Choroid plexus epithelial cell (primary cell): ENCODE data around the gene CDON.

Experiments used
- DNase-seq: peaks from one replicate; pipeline ENCODE4 v3.0.0-alpha.2; 2010; ENCODE audit warnings: low read depth
- H3K4me3 ChIP-seq: 2 replicates; pipeline ENCODE4 v1.5.1; 2011; ENCODE audit warnings: low read depth, mild to moderate bottlenecking, control low read depth, low read length, moderate library complexity
- TF ChIP-seq, protein P1 (sequence below): conservative IDR thresholded peaks from 2 replicates; pipeline ENCODE4 v1.5.1; 2011; ENCODE audit warnings: low read depth, mild to moderate bottlenecking, control low read depth, inconsistent platforms, low read length, moderate library complexity

CDON gene

GRCh38 chr11:125949271-125950177 is 113.1 kb downstream of the CDON start:
- no peak overlapping the region for H3K4me3 ChIP-seq
- no peak for DNase-seq
- TF ChIP-seq, protein P1, sequence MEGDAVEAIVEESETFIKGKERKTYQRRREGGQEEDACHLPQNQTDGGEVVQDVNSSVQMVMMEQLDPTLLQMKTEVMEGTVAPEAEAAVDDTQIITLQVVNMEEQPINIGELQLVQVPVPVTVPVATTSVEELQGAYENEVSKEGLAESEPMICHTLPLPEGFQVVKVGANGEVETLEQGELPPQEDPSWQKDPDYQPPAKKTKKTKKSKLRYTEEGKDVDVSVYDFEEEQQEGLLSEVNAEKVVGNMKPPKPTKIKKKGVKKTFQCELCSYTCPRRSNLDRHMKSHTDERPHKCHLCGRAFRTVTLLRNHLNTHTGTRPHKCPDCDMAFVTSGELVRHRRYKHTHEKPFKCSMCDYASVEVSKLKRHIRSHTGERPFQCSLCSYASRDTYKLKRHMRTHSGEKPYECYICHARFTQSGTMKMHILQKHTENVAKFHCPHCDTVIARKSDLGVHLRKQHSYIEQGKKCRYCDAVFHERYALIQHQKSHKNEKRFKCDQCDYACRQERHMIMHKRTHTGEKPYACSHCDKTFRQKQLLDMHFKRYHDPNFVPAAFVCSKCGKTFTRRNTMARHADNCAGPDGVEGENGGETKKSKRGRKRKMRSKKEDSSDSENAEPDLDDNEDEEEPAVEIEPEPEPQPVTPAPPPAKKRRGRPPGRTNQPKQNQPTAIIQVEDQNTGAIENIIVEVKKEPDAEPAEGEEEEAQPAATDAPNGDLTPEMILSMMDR = no peak

DNA sequence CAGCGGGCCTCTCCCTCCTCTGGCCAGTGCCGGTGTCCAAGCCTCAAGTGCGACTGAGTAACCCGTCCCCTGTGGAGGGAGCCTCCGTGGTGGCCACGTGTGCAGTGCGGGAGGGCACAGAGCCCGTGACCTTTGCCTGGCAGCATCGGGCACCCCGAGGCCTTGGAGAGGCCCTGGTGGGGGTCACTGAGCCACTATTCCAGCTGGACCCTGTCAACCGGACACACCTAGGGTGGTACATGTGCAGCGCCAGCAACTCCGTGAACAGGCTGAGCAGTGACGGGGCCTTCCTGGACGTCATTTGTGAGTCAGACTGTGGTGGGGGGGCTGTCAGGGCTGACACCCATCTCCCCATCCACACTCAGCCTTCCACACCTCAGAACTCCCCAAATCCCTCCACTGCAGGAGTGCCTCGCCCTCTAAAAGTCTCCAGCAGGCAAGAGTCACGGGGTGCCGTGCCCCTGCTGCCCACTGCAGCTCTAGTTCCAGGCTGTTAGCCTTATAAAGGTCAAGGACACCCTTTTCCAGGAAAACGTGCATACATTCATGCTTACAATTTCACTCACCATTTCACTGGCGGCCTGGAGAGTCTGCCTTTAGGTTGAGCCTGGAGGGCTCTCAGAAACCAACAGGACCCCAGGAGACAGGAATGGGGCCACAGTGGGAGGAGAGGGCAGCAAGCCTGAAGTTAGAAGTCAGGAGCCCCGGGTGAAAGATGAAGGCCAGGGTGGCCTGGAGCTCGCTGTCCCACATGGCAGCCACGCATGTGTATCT is 114.2 kb downstream of the CDON start:
- DNase-seq = no peak
- H3K4me3 ChIP-seq = no peak overlapping the region
- TF ChIP-seq, protein P1 = no peak

- no peak for DNase-seq
- TF ChIP-seq, protein P1 = no peak
- no peak overlapping the region for H3K4me3 ChIP-seq
These were observed 115.0 kb downstream of the CDON start for GRCh38 chr11:125947419-125948277.

DNA sequence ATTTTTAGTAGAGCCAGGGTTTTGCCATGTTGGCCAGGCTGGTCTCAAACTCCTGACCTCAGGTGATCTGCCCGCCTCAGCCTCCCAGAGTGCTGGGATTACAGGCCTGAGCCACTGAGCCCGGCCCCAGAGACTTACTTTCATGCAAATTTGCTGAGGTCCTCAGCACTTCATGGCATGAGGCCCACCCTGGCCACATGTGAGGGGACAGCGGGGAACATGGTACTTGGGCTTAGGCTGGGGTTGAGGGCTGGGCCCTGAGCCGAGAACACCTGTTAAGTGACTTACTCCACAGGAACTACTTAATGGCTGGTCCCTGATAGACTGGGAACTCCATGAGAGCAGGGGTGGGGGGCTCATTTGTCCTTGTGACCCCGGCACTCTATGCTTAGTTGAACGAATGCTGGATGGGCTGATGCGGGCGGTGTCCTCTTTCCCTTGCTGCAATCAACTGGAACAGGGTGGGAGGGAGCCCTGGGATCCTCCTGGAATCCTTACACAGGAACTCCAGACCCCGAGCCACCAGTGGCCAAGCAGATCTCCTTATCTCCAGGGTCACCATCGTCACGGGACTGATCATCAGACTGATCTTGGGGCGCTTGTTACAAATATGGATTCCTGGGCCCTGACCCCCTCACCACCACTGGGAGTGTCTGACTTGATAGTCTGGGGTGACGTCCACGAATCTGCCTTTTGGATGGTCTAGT is 115.8 kb downstream of the CDON start:
- DNase-seq = no peak
- no peak overlapping the region for H3K4me3 ChIP-seq
- TF ChIP-seq, protein P1 = no peak

GRCh38 chr11:125945797-125946520 is 116.7 kb downstream of the CDON start, which contains the start of gene VSIG10L2:
Gene VSIG10L2, plus strand, starts transcription at chr11:125946044. Its CDS starts 12 bp downstream, at chr11:125946056.
- TF ChIP-seq, protein P1 = no peak
- no peak for DNase-seq
- H3K4me3 ChIP-seq = no peak within 1 kb of the TSS
